ENCODE measurements around the gene PHGDH. TPM values are rescaled to one million over a fixed set of nuclear protein-coding genes. Genes with fewer than 3 reads are reported as not detected.
A peak's percentile ranks its signal among the peaks of the same experiment; 100 is the strongest.

PHGDH gene
- total RNA-seq, 1 donor from 2014 or later, result 452 TPM

- peaks cover 25% of the 10 kb centered on the region for H3K36me3 Mint-ChIP-seq (ENCODE audit: insufficient read depth)
- TF ChIP-seq CTCF (IDR thresholded peaks at IDR 0.05; ENCODE audit: unreplicated experiment), result no peak
- H3K9me3 Mint-ChIP-seq (ENCODE audit: low read depth), result no peaks in the 10 kb centered on the region
- peak overlapping the region; percentile 18 for H3K27ac Mint-ChIP-seq
- no peak for DNase-seq (ENCODE audit: low spot score, unreplicated experiment)
- H3K4me1 Mint-ChIP-seq (ENCODE audit: low read depth), result peaks cover 16% of the 10 kb centered on the region
- H3K4me3 Mint-ChIP-seq (ENCODE audit: low read depth), result no peak overlapping the region
- no peaks in the 10 kb centered on the region for H3K27me3 Mint-ChIP-seq
Measured at GRCh38 chr1:119742677-119743076, 30.9 kb downstream of the PHGDH start.

- no peak overlapping the region for H3K27ac Mint-ChIP-seq
- no peak for TF ChIP-seq CTCF (IDR thresholded peaks at IDR 0.05; ENCODE audit: unreplicated experiment)
- no peak for DNase-seq (ENCODE audit: low spot score, unreplicated experiment)
- H3K27me3 Mint-ChIP-seq, result no peaks in the 10 kb centered on the region
- H3K9me3 Mint-ChIP-seq (ENCODE audit: low read depth), result no peaks in the 10 kb centered on the region
- no peak overlapping the region for H3K4me3 Mint-ChIP-seq (ENCODE audit: low read depth)
- H3K36me3 Mint-ChIP-seq (ENCODE audit: insufficient read depth), result peaks cover 23% of the 10 kb centered on the region
- H3K4me1 Mint-ChIP-seq (ENCODE audit: low read depth), result peaks cover 12% of the 10 kb centered on the region
Measured at GRCh38 chr1:119743308-119743707, 31.6 kb downstream of the PHGDH start.

- H3K4me3 Mint-ChIP-seq (ENCODE audit: low read depth), result no peak overlapping the region
- DNase-seq (ENCODE audit: low spot score, unreplicated experiment), result peak; percentile 31
- H3K9me3 Mint-ChIP-seq (ENCODE audit: low read depth), result no peaks in the 10 kb centered on the region
- H3K4me1 Mint-ChIP-seq (ENCODE audit: low read depth), result peaks cover 12% of the 10 kb centered on the region
- peak overlapping the region; percentile 79 for H3K27ac Mint-ChIP-seq
- peak; percentile 88 for TF ChIP-seq CTCF (IDR thresholded peaks at IDR 0.05; ENCODE audit: unreplicated experiment)
- H3K36me3 Mint-ChIP-seq (ENCODE audit: insufficient read depth), result peaks cover 23% of the 10 kb centered on the region
- no peaks in the 10 kb centered on the region for H3K27me3 Mint-ChIP-seq
Measured at GRCh38 chr1:119743776-119744597, 32.3 kb downstream of the PHGDH start.

GRCh38 chr1:119744598-119744942, 32.8 kb downstream of the PHGDH start:
- Mint-ChIP-seq H3K4me1 (ENCODE audit: low read depth) (peaks cover 13% of the 10 kb centered on the region), H3K27me3 (no peaks in the 10 kb centered on the region), H3K27ac (peak overlapping the region; percentile 79)

GRCh38 chr1:119745034-119745433, 33.3 kb downstream of the PHGDH start:
- no peak for DNase-seq (ENCODE audit: low spot score, unreplicated experiment)
- H3K27ac Mint-ChIP-seq, result peak overlapping the region; percentile 51
- no peaks in the 10 kb centered on the region for H3K9me3 Mint-ChIP-seq (ENCODE audit: low read depth)
- peaks cover 24% of the 10 kb centered on the region for H3K36me3 Mint-ChIP-seq (ENCODE audit: insufficient read depth)
- no peak for TF ChIP-seq CTCF (IDR thresholded peaks at IDR 0.05; ENCODE audit: unreplicated experiment)
- H3K27me3 Mint-ChIP-seq, result no peaks in the 10 kb centered on the region
- H3K4me1 Mint-ChIP-seq (ENCODE audit: low read depth), result peaks cover 16% of the 10 kb centered on the region
- H3K4me3 Mint-ChIP-seq (ENCODE audit: low read depth), result no peak overlapping the region

More at GRCh38 chr1:119744598-119744942, 32.8 kb downstream of the PHGDH start:
- no peaks in the 10 kb centered on the region for H3K9me3 Mint-ChIP-seq (ENCODE audit: low read depth)
- H3K36me3 Mint-ChIP-seq (ENCODE audit: insufficient read depth), result peaks cover 21% of the 10 kb centered on the region
- H3K4me3 Mint-ChIP-seq (ENCODE audit: low read depth), result no peak overlapping the region
- no peak for DNase-seq (ENCODE audit: low spot score, unreplicated experiment)
- no peak for TF ChIP-seq CTCF (IDR thresholded peaks at IDR 0.05; ENCODE audit: unreplicated experiment)

Data from progenitor cell of endocrine pancreas (in vitro differentiated cells).